Parathyroid adenoma (tissue), 2 donors: ENCODE measurements around the gene OAT.

Experiments
- H2AFZ ChIP-seq: fragments of 300-600 bp; sonication (generic); one replicate; pipeline ENCODE4 v1.7.0; 2017; ENCODE audit warnings: antibody characterized with exemption, mild to moderate bottlenecking
- H3K27ac ChIP-seq: fragments of 300-600 bp; sonication (generic); one replicate; pipeline ENCODE4 v1.7.0; 2017
- H3K27me3 ChIP-seq: fragments of 300-600 bp; sonication (generic); one replicate; pipeline ENCODE4 v1.7.0; 2017; ENCODE audit warnings: low read length; ENCODE audit not compliant: control insufficient read depth, insufficient read depth
- H3K36me3 ChIP-seq: fragments of 300-600 bp; sonication (generic); one replicate; pipeline ENCODE4 v1.7.0; 2017; ENCODE audit warnings: low read length; ENCODE audit not compliant: control insufficient read depth, insufficient read depth
- H3K4me1 ChIP-seq: fragments of 300-600 bp; sonication (generic); one replicate; pipeline ENCODE4 v1.7.0; 2017; ENCODE audit warnings: control low read depth
- H3K4me2 ChIP-seq: fragments of 300-600 bp; sonication (generic); one replicate; pipeline ENCODE4 v1.7.0; 2017; ENCODE audit warnings: low read length
- H3K4me3 ChIP-seq: fragments of 300-600 bp; sonication (generic); one replicate; pipeline ENCODE4 v1.7.0; 2017; ENCODE audit warnings: low read depth, low read length
- H3K79me2 ChIP-seq: fragments of 300-600 bp; sonication (generic); one replicate; pipeline ENCODE4 v1.7.0; 2017; ENCODE audit warnings: control low read depth
- H3K9ac ChIP-seq: fragments of 300-600 bp; sonication (generic); one replicate; pipeline ENCODE4 v1.7.0; 2017; ENCODE audit warnings: mild to moderate bottlenecking
- H3K9me3 ChIP-seq: fragments of 300-600 bp; sonication (generic); one replicate; pipeline ENCODE4 v1.7.0; 2017; ENCODE audit warnings: low read length; ENCODE audit not compliant: control insufficient read depth
- CTCF ChIP-seq: fragments of 300-600 bp; sonication (generic); IDR thresholded peaks from one replicate; pipeline ENCODE4 v1.7.0; 2017; ENCODE audit warnings: antibody characterized with exemption, mild to moderate bottlenecking
- donor health status: primary hyperparathyroidism.

Gene OAT

GRCh38 chr10:124384591-124385190, 34.0 kb downstream of the OAT start:
- no peak for TF ChIP-seq CTCF
- Histone ChIP-seq H3K36me3 (no peaks in the 10 kb centered on the region), H3K9me3 (no peaks in the 10 kb centered on the region), H3K27me3 (no peaks in the 10 kb centered on the region), H3K4me3 (no peak overlapping the region), H3K4me2 (no peak overlapping the region), H2AFZ (no peak overlapping the region), H3K9ac (no peak overlapping the region), H3K27ac (no peak overlapping the region), H3K79me2 (no peaks in the 10 kb centered on the region), H3K4me1 (no peaks in the 10 kb centered on the region)

- Histone ChIP-seq H3K9ac (no peak overlapping the region), H3K27ac (no peak overlapping the region), H3K9me3 (no peaks in the 10 kb centered on the region), H3K4me3 (no peak overlapping the region), H3K36me3 (no peaks in the 10 kb centered on the region), H3K27me3 (no peaks in the 10 kb centered on the region), H3K4me2 (no peak overlapping the region), H3K4me1 (no peaks in the 10 kb centered on the region), H3K79me2 (no peaks in the 10 kb centered on the region), H2AFZ (no peak overlapping the region)
- TF ChIP-seq CTCF: no peak
Observed at GRCh38 chr10:124384172-124384571, 34.6 kb downstream of the OAT start.

- no peaks in the 10 kb centered on the region for H3K36me3 ChIP-seq
- H3K4me1 ChIP-seq: no peaks in the 10 kb centered on the region
- H2AFZ ChIP-seq: no peak overlapping the region
- H3K9ac ChIP-seq: no peak overlapping the region
- no peaks in the 10 kb centered on the region for H3K9me3 ChIP-seq
- no peak overlapping the region for H3K27ac ChIP-seq
- no peaks in the 10 kb centered on the region for H3K27me3 ChIP-seq
- no peak for TF ChIP-seq CTCF
- no peak overlapping the region for H3K4me2 ChIP-seq
- H3K4me3 ChIP-seq: no peak overlapping the region
- H3K79me2 ChIP-seq: no peaks in the 10 kb centered on the region
Observed at GRCh38 chr10:124383496-124383895, 35.2 kb downstream of the OAT start.

- Histone ChIP-seq H3K4me1 (no peaks in the 10 kb centered on the region), H3K79me2 (no peaks in the 10 kb centered on the region), H3K9me3 (no peaks in the 10 kb centered on the region), H3K4me2 (no peak overlapping the region), H3K27ac (no peak overlapping the region), H3K36me3 (no peaks in the 10 kb centered on the region), H2AFZ (no peak overlapping the region), H3K9ac (no peak overlapping the region), H3K27me3 (no peaks in the 10 kb centered on the region), H3K4me3 (no peak overlapping the region)
- TF ChIP-seq CTCF: no peak
Observed at GRCh38 chr10:124381011-124381611, 37.6 kb downstream of the OAT start.
